HepG2 (cell line): ENCODE results near the gene SPRYD3. TPM values are rescaled to one million over a fixed set of nuclear protein-coding genes. Genes with fewer than 3 reads are reported as not detected.

Experiments used
- AHR ChIP-seq: IDR thresholded peaks from 2 replicates; pipeline ENCODE4 v1.6.1; 2018; ENCODE audit warnings: missing genetic modification reagents, missing compliant biosample characterization
- ATF7-NPFF ChIP-seq: sonication (generic); formaldehyde crosslinking; IDR thresholded peaks from 2 replicates; pipeline ENCODE4 v1.8.1; 2023; ENCODE audit warnings: mild to moderate bottlenecking, low read depth, missing genetic modification reagents, moderate library complexity
- CENPT ChIP-seq: sonication (generic); formaldehyde crosslinking; IDR thresholded peaks from 2 replicates; pipeline ENCODE4 v1.8.0; 2022; ENCODE audit warnings: low read depth, mild to moderate bottlenecking, moderate library complexity, missing genetic modification reagents
- FOXC1 ChIP-seq: sonication (generic); formaldehyde crosslinking; IDR thresholded peaks from 2 replicates; pipeline ENCODE4 v1.8.0; 2022; ENCODE audit warnings: mild to moderate bottlenecking, missing genetic modification reagents, borderline replicate concordance
- HOXA9 ChIP-seq: sonication (generic); formaldehyde crosslinking; IDR thresholded peaks from 2 replicates; pipeline ENCODE4 v1.8.1; 2022; ENCODE audit warnings: missing genetic modification reagents, mild to moderate bottlenecking, moderate library complexity, borderline replicate concordance
- MEIS2 ChIP-seq: sonication (generic); formaldehyde crosslinking; IDR thresholded peaks from 2 replicates; pipeline ENCODE4 v1.9.0; 2021; ENCODE audit warnings: mild to moderate bottlenecking, missing genetic modification reagents
- MTF1 ChIP-seq: sonication (generic); formaldehyde crosslinking; IDR thresholded peaks from 2 replicates; pipeline ENCODE4 v1.5.0; 2020; ENCODE audit warnings: missing genetic modification reagents
- PHF20 ChIP-seq: sonication (generic); formaldehyde crosslinking; IDR thresholded peaks from 2 replicates; pipeline ENCODE4 v1.5.0; 2020; ENCODE audit warnings: mild to moderate bottlenecking, missing genetic modification reagents
- RFX3 ChIP-seq: IDR thresholded peaks from 2 replicates; pipeline ENCODE4 v1.6.1; 2016; ENCODE audit warnings: missing biosample characterization, missing genetic modification reagents
- SNAI1 ChIP-seq: sonication (generic); formaldehyde crosslinking; IDR thresholded peaks from 2 replicates; pipeline ENCODE4 v1.5.0; 2020; ENCODE audit warnings: mild to moderate bottlenecking, missing genetic modification reagents, borderline replicate concordance
- SRF ChIP-seq: IDR thresholded peaks from 2 replicates; pipeline ENCODE4 v1.6.1; 2011; ENCODE audit warnings: mild to moderate bottlenecking, low read depth, low read length, moderate library complexity
- TBL1XR1 ChIP-seq: fragments of 150-350 bp; IDR thresholded peaks from 2 replicates; pipeline ENCODE4 v1.6.1; 2014; ENCODE audit warnings: borderline replicate concordance, low read length; ENCODE audit not compliant: partially characterized antibody
- ZC3H4 ChIP-seq: sonication (generic); formaldehyde crosslinking; IDR thresholded peaks from 2 replicates; pipeline ENCODE4 v1.4.0; 2020; ENCODE audit warnings: missing genetic modification reagents, borderline replicate concordance
- ZNF382 ChIP-seq: sonication (generic); formaldehyde crosslinking; IDR thresholded peaks from 2 replicates; pipeline ENCODE4 v1.5.0; 2020; ENCODE audit warnings: missing genetic modification reagents, mild to moderate bottlenecking, borderline replicate concordance
- ZNF543 ChIP-seq: sonication (generic); formaldehyde crosslinking; IDR thresholded peaks from 2 replicates; pipeline ENCODE4 v1.4.0; 2020; ENCODE audit warnings: mild to moderate bottlenecking, missing genetic modification reagents
- ZNF552 ChIP-seq: sonication (generic); formaldehyde crosslinking; IDR thresholded peaks from 2 replicates; pipeline ENCODE4 v1.9.0; 2022; ENCODE audit warnings: missing genetic modification reagents, mild to moderate bottlenecking, borderline replicate concordance
- ZNF746 ChIP-seq: sonication (generic); formaldehyde crosslinking; IDR thresholded peaks from 2 replicates; pipeline ENCODE4 v1.8.0; 2022; ENCODE audit warnings: mild to moderate bottlenecking, missing genetic modification reagents
- ZNF747 ChIP-seq: sonication (generic); formaldehyde crosslinking; IDR thresholded peaks from 2 replicates; pipeline ENCODE4 v1.8.1; 2023; ENCODE audit warnings: missing genetic modification reagents, mild to moderate bottlenecking, borderline replicate concordance
- ZSCAN9 ChIP-seq: IDR thresholded peaks from 2 replicates; pipeline ENCODE4 v1.6.1; 2016; ENCODE audit warnings: borderline replicate concordance
- polyA plus RNA-seq, 8 experiments: library from polyadenylated mRNA; depleted of rRNA in 3 of 8; stranded (reverse) in 7 of 8; unstranded in 1 of 8; fragments of >200 nt; fragmentation: Illumina TruSeq in 4 of 8; extraction: Trizol in 4 of 8; gene quantifications; 2 replicates each; pipeline versions ENCODE4 v1.2.1 to v1.2.3, GENCODE V29; 2011 to 2016; ENCODE audit warnings: low read depth in 4 of 8, missing spikeins in 1 of 8, mixed read lengths in 1 of 8; ENCODE audit not compliant: insufficient read depth in 1 of 8
- total RNA-seq, 5 experiments: library from RNA; depleted of rRNA; stranded (reverse); fragments of >200 nt; fragmentation: Illumina TruSeq; extraction: Trizol; gene quantifications; 2 replicates each; pipeline ENCODE4 v1.2.3, GENCODE V29; 2016; ENCODE audit warnings: low read depth in 1 of 5
- TF ChIP-seq, protein P1 (sequence below), 2 experiments: sonication (generic) in 1 of 2; formaldehyde crosslinking in 1 of 2; IDR thresholded peaks; 2 replicates each; pipeline versions ENCODE4 v1.6.1 to v1.9.0; 2014 to 2022; ENCODE audit warnings: antibody characterized with exemption in 1 of 2, borderline replicate concordance in 1 of 2, inconsistent platforms in 1 of 2, low read depth in 1 of 2, missing genetic modification reagents in 1 of 2
- TF ChIP-seq, protein P2 (sequence below): sonication (generic); formaldehyde crosslinking; IDR thresholded peaks from 2 replicates; pipeline ENCODE4 v1.4.0; 2020; ENCODE audit warnings: missing genetic modification reagents

Gene SPRYD3
- total and polyA plus RNA-seq, 2 of the 13 experiments (the other 11 are each of a cell fraction or from before 2014, with no cell fraction given) = 9.0 to 9.2 TPM

DNA sequence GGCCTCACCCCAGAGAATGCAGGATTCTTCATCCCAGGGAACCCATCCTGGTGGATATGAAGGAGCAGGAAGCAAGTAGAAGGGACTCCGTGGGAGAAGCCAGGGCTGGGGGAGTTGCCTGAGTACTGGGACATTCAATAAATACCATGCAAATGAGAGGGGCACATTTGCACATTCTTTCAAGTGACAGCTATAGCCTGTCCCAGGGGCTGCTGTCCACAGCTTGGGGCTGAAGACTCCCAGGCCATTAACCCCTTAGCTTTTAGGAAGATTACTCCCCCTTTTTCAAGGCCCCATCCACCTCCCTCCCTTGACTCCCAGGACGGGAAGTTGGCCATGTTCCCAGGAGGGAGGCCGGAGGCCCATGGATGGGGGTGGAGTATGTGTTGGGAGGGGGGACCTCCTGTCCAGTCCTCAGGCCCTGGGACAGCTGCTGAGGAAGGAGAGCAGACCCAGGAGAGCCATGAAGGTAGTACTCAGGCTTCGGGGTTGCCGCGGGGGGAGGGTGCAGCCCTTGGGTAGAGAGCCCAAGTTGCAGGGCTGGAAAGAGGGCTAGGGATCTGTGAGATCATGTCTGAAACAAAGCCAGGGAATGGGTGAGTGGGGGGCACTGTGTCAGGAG, 30.3 kb downstream of the SPRYD3 start (continued):
- no peak for TF ChIP-seq CENPT (CRISPR knock-in tag)
- no peak for TF ChIP-seq AHR (CRISPR knock-in tag)
- TF ChIP-seq, protein P1, sequence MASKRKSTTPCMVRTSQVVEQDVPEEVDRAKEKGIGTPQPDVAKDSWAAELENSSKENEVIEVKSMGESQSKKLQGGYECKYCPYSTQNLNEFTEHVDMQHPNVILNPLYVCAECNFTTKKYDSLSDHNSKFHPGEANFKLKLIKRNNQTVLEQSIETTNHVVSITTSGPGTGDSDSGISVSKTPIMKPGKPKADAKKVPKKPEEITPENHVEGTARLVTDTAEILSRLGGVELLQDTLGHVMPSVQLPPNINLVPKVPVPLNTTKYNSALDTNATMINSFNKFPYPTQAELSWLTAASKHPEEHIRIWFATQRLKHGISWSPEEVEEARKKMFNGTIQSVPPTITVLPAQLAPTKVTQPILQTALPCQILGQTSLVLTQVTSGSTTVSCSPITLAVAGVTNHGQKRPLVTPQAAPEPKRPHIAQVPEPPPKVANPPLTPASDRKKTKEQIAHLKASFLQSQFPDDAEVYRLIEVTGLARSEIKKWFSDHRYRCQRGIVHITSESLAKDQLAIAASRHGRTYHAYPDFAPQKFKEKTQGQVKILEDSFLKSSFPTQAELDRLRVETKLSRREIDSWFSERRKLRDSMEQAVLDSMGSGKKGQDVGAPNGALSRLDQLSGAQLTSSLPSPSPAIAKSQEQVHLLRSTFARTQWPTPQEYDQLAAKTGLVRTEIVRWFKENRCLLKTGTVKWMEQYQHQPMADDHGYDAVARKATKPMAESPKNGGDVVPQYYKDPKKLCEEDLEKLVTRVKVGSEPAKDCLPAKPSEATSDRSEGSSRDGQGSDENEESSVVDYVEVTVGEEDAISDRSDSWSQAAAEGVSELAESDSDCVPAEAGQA (IDR thresholded peaks at IDR 0.05; ENCODE audit: low read depth) = no peak
- TF ChIP-seq, protein P1 (CRISPR knock-in tag; IDR thresholded peaks at IDR 0.05; ENCODE audit: borderline replicate concordance) = no peak
- no peak for TF ChIP-seq HOXA9
- no peak for TF ChIP-seq ZC3H4 (CRISPR knock-in tag)
- no peak for TF ChIP-seq MTF1 (CRISPR knock-in tag)
- TF ChIP-seq TBL1XR1 = no peak
- TF ChIP-seq FOXC1 = no peak
- TF ChIP-seq ZNF552 = no peak
- TF ChIP-seq RFX3 = no peak
- 0 out of 2 replicates have a peak, but pooled peaks have one; percentile 4 for TF ChIP-seq MEIS2 (CRISPR knock-in tag)
- TF ChIP-seq SNAI1 (CRISPR knock-in tag) = no peak
- TF ChIP-seq SRF = no peak
- TF ChIP-seq ZNF543 (CRISPR knock-in tag) = no peak
- 0 out of 2 replicates have a peak, but pooled peaks have one; percentile 2 for TF ChIP-seq PHF20 (CRISPR knock-in tag)
- TF ChIP-seq ZNF747 = 0 out of 2 replicates have a peak, but pooled peaks have one; percentile 38
- TF ChIP-seq ZNF746 (CRISPR knock-in tag) = peak; percentile 30; the same call in 1 of the 2 replicates
- TF ChIP-seq ZSCAN9 (CRISPR knock-in tag) = no peak
- no peak for TF ChIP-seq ATF7-NPFF (CRISPR knock-in tag)
- no peak for TF ChIP-seq ZNF382
- TF ChIP-seq, protein P2, sequence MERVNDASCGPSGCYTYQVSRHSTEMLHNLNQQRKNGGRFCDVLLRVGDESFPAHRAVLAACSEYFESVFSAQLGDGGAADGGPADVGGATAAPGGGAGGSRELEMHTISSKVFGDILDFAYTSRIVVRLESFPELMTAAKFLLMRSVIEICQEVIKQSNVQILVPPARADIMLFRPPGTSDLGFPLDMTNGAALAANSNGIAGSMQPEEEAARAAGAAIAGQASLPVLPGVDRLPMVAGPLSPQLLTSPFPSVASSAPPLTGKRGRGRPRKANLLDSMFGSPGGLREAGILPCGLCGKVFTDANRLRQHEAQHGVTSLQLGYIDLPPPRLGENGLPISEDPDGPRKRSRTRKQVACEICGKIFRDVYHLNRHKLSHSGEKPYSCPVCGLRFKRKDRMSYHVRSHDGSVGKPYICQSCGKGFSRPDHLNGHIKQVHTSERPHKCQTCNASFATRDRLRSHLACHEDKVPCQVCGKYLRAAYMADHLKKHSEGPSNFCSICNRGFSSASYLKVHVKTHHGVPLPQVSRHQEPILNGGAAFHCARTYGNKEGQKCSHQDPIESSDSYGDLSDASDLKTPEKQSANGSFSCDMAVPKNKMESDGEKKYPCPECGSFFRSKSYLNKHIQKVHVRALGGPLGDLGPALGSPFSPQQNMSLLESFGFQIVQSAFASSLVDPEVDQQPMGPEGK (CRISPR knock-in tag) = peak; percentile 84
